PC-9 (cell line): ENCODE results near the gene ZNF35. TPM values are rescaled to one million over a fixed set of nuclear protein-coding genes. Genes with fewer than 3 reads are reported as not detected.
"Not testable (repeated sequence)": the region's sequence is repeated elsewhere in the genome, so short reads cannot be mapped to it uniquely, and the experiment has no call there.

ENCODE experiments used
- BruUV-seq: library from RNA; stranded (reverse); fragments of 400-500 nt; replicated peaks from 2 replicates; lab custom pipeline; 2021; lab: Mats Ljungman, UMichigan
- CTCF ChIA-PET: fragments of 300-600 bp; sonication (Branson Sonifier 250); formaldehyde crosslinking; loops from one replicate; lab custom pipeline; 2022; ENCODE audit warnings: antibody characterized with exemption; lab: Charles Lee
- POLR2A ChIA-PET: fragments of 300-600 bp; sonication (Branson Sonifier 250); formaldehyde crosslinking; loops from one replicate; lab custom pipeline; 2022; ENCODE audit warnings: antibody characterized with exemption; ENCODE audit not compliant: unreplicated experiment; lab: Charles Lee
- DNase-seq, 2 experiments: peaks; one replicate each; pipeline versions ENCODE4 v3.0.0 to v3.0.0-alpha.2; 2015 to 2022; ENCODE audit warnings: mixed read lengths in 1 of 2
- H2AFZ ChIP-seq: fragments of 200-600 bp; sonication (generic); 2 replicates; pipeline ENCODE4 v1.8.1; 2017; ENCODE audit warnings: antibody characterized with exemption
- H3F3A ChIP-seq: fragments of 200-600 bp; sonication (generic); 2 replicates; pipeline ENCODE4 v1.8.1; 2017; ENCODE audit warnings: antibody characterized with exemption, mild to moderate bottlenecking, low read depth; ENCODE audit not compliant: insufficient read depth
- H3K27ac ChIP-seq: fragments of 200-600 bp; sonication (generic); 2 replicates; pipeline ENCODE4 v1.6.1; 2016; ENCODE audit warnings: mixed run types
- H3K27me3 ChIP-seq: fragments of 200-600 bp; sonication (generic); 2 replicates; pipeline ENCODE4 v1.6.1; 2016; ENCODE audit warnings: low read depth, mixed run types; ENCODE audit not compliant: insufficient read depth
- H3K36me3 ChIP-seq: fragments of 200-600 bp; sonication (generic); 2 replicates; pipeline ENCODE4 v1.6.1; 2016; ENCODE audit warnings: low read depth, mixed run types
- H3K4me1 ChIP-seq: fragments of 200-600 bp; sonication (generic); replicated peaks from 2 replicates; pipeline ENCODE4 v1.6.1; 2016; ENCODE audit warnings: mixed run types; ENCODE audit not compliant: insufficient read depth
- H3K4me2 ChIP-seq: fragments of 200-600 bp; sonication (generic); 2 replicates; pipeline ENCODE4 v1.6.1; 2017; ENCODE audit warnings: mixed run types
- H3K4me3 ChIP-seq: fragments of 200-600 bp; sonication (generic); 2 replicates; pipeline ENCODE4 v1.6.1; 2016; ENCODE audit warnings: mixed run types
- H3K79me2 ChIP-seq: fragments of 200-600 bp; sonication (generic); 2 replicates; pipeline ENCODE4 v1.6.1; 2017; ENCODE audit warnings: low read depth, mixed run types
- H3K9me2 ChIP-seq: fragments of 200-600 bp; sonication (generic); 2 replicates; pipeline ENCODE4 v1.8.1; 2017; ENCODE audit warnings: mild to moderate bottlenecking; ENCODE audit not compliant: insufficient read depth
- H3K9me3 ChIP-seq: fragments of 200-600 bp; sonication (generic); 2 replicates; pipeline ENCODE4 v1.8.1; 2016; ENCODE audit warnings: low read depth; ENCODE audit not compliant: insufficient read depth
- H4K20me1 ChIP-seq: fragments of 200-600 bp; sonication (generic); 2 replicates; pipeline ENCODE4 v1.8.1; 2017; ENCODE audit not compliant: insufficient read depth
- EZH2 ChIP-seq: fragments of 200-600 bp; sonication (generic); IDR thresholded peaks from 2 replicates; pipeline ENCODE4 v1.8.0; 2017; ENCODE audit warnings: antibody characterized with exemption, low read depth
- intact Hi-C: fragments of 100-400 bp; cut with micrococcal nuclease; formaldehyde crosslinking; loops from one replicate; pipeline ENCODE4 v1.10.0; 2022; ENCODE audit not compliant: unreplicated experiment
- total RNA-seq: library from RNA; stranded (reverse); gene quantifications from 2 replicates; pipeline ENCODE4 v1.2.3, GENCODE V29; 2021
- TF ChIP-seq, protein P1 (sequence below): fragments of 200-600 bp; sonication (generic); conservative IDR thresholded peaks from 2 replicates; pipeline ENCODE4 v1.6.1; 2017; ENCODE audit warnings: mixed run types, antibody characterized with exemption, mild to moderate bottlenecking, moderate library complexity

ZNF35 gene
- total RNA-seq, 1 experiment from 2014 or later, result 7.0 TPM

DNA sequence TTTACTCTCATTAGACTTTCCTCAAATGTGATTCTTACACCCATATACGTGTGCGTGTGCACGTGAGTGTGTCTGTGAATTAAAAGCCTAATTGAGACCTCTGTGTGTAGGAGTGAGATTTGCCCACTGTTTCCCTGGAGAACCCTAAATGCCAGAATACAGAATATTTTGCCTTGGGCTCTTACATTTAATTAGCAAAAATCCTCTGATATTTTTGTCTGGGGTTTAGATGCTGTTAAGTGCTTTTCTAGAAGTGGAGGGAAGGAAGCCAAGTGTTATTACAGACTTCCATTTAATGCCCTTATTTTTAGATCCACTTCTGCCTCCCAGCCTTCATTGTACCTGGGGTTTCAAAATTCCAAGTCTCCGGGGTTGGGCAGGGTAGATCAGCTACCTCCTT lies 17.8 kb downstream of the ZNF35 start:
- Histone ChIP-seq H2AFZ (no peak overlapping the region), H3K4me2 (no peak overlapping the region), H3F3A (no peaks in the 10 kb centered on the region), H3K27ac (no peak overlapping the region), H3K9me2 (no peaks in the 10 kb centered on the region), H3K36me3 (no peaks in the 10 kb centered on the region; the same call in 1 of the 2 replicates), H3K27me3 (no peaks in the 10 kb centered on the region), H3K9me3 (no peaks in the 10 kb centered on the region), H3K4me3 (no peak overlapping the region), H4K20me1 (no peaks in the 10 kb centered on the region), H3K79me2 (no peaks in the 10 kb centered on the region), H3K4me1 (no peaks in the 10 kb centered on the region)
- no TSS peak for BruUV-seq
- CTCF ChIA-PET, result no interaction called here
- POLR2A ChIA-PET, result no interaction called here
- TF ChIP-seq, protein P1, sequence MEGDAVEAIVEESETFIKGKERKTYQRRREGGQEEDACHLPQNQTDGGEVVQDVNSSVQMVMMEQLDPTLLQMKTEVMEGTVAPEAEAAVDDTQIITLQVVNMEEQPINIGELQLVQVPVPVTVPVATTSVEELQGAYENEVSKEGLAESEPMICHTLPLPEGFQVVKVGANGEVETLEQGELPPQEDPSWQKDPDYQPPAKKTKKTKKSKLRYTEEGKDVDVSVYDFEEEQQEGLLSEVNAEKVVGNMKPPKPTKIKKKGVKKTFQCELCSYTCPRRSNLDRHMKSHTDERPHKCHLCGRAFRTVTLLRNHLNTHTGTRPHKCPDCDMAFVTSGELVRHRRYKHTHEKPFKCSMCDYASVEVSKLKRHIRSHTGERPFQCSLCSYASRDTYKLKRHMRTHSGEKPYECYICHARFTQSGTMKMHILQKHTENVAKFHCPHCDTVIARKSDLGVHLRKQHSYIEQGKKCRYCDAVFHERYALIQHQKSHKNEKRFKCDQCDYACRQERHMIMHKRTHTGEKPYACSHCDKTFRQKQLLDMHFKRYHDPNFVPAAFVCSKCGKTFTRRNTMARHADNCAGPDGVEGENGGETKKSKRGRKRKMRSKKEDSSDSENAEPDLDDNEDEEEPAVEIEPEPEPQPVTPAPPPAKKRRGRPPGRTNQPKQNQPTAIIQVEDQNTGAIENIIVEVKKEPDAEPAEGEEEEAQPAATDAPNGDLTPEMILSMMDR, result no peak
- TF ChIP-seq EZH2, result no peak
- intact Hi-C loops, result no loop called here
- no peak for DNase-seq

DNA sequence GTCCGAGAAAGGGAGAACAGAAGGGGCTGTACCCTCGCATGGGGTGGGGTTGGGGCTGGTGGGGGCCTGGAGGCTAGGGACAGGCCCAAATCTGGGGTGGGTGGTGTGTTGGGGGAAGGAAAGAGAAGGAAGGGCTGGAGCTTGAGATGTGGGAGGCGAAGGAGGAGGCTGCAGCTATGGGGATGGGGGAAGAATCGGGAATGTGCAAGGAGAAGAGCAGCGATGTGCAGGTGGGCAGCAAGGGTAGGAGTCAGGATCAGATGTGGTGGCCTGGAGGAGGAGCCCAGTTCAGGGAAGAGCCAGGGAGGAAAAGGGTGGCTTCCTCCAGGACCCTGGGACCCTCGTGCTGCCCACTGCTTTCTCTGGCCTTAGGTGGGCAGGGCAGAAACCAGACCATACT lies 21.2 kb downstream of the ZNF35 start:
- H4K20me1 ChIP-seq, result no peaks in the 10 kb centered on the region
- H3K27ac ChIP-seq, result no peak overlapping the region
- H3K36me3 ChIP-seq, result no peaks in the 10 kb centered on the region
- TF ChIP-seq, protein P1, result no peak
- TF ChIP-seq EZH2, result no peak
- ChIA-PET CTCF (no interaction called here), POLR2A (no interaction called here)
- intact Hi-C loops, result no loop called here
- DNase-seq, result no peak
- no peak overlapping the region for H3K4me2 ChIP-seq
- H3K4me3 ChIP-seq, result no peak overlapping the region
- no peak overlapping the region for H2AFZ ChIP-seq
- H3K27me3 ChIP-seq, result no peaks in the 10 kb centered on the region
- BruUV-seq, result no TSS peak
- no peaks in the 10 kb centered on the region for H3K9me2 ChIP-seq
- no peaks in the 10 kb centered on the region for H3F3A ChIP-seq
- no peaks in the 10 kb centered on the region for H3K9me3 ChIP-seq
- no peaks in the 10 kb centered on the region for H3K79me2 ChIP-seq
- H3K4me1 ChIP-seq, result no peaks in the 10 kb centered on the region

DNA sequence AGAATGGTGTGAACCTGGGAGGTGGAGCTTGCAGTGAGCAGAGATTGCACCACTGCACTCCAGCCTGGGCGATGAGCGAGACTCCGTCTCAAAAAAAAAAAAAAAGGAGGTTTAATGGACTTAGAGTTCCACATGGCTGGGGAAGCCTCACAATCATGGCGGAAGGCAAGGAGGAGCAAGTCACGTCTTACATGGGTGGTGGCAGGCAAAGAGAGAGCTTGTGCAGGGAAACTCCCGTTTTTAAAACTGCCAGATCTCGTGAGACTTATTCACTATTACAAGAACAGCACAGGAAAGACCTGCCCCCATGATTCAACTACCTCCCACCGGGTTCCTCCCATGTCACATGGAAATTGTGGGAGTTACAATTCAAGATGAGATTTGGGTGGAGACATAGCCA lies 24.9 kb downstream of the ZNF35 start:
- H3K27me3 ChIP-seq, H3K9me3 ChIP-seq, H3K4me1 ChIP-seq, H3K36me3 ChIP-seq, H3K27ac ChIP-seq, POLR2A ChIA-PET, H3K79me2 ChIP-seq, intact Hi-C loops, H3K9me2 ChIP-seq, H3K4me2 ChIP-seq, H3F3A ChIP-seq, BruUV-seq, CTCF ChIA-PET, H2AFZ ChIP-seq, H3K4me3 ChIP-seq, DNase-seq, H4K20me1 ChIP-seq: not testable (repeated sequence)

DNA sequence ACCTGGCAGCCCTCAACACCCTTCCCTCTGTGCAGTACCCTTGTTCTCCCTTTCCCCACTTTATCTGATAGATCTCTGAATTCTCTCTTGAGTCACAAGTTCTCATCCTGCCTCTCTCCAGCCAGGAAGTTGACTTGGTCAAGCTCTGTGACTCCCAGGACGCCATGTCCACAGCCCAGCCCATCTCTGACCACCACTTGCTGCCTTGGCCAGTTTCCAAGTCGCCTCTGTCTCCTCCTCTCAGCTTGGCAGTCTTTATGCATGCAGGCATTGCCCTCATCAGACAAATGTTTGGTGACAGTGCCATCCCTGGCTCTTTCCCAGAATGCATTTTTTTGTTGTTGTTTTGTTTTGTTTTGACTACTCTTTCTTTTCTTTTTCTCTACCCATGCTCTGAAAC lies 25.7 kb downstream of the ZNF35 start:
- intact Hi-C loops, result no loop called here
- no peaks in the 10 kb centered on the region for H3K9me3 ChIP-seq
- no peaks in the 10 kb centered on the region for H3K4me1 ChIP-seq
- H4K20me1 ChIP-seq, result no peaks in the 10 kb centered on the region
- ChIA-PET CTCF (no interaction called here), POLR2A (no interaction called here)
- H3K27ac ChIP-seq, result no peak overlapping the region
- BruUV-seq, result no TSS peak
- peaks cover 4% of the 10 kb centered on the region; the same call in 1 of the 2 replicates for H3K27me3 ChIP-seq
- no peaks in the 10 kb centered on the region for H3K36me3 ChIP-seq
- H3K4me3 ChIP-seq, result no peak overlapping the region
- no peaks in the 10 kb centered on the region for H3K79me2 ChIP-seq
- DNase-seq, result no peak
- no peak overlapping the region for H3K4me2 ChIP-seq
- TF ChIP-seq, protein P1, result no peak
- H3K9me2 ChIP-seq, result no peaks in the 10 kb centered on the region
- H2AFZ ChIP-seq, result no peak overlapping the region
- H3F3A ChIP-seq, result no peaks in the 10 kb centered on the region
